NCI-H2029 treated with DMSO at 0.1 percent for 48 hours (cell line): ENCODE data around the gene TNIK.
A peak's percentile ranks its signal among the peaks of the same experiment; 100 is the strongest.
"Not testable (repeated sequence)": the region's sequence is repeated elsewhere in the genome, so short reads cannot be mapped to it uniquely, and the experiment has no call there.

Source experiments
- DNase-seq: peaks from one replicate; lab custom pipeline; 2025; lab: John Stamatoyannopoulos, UW

TNIK gene

GRCh38 chr3:171468296-171468906 lies 8.2 kb upstream of the TNIK start:
- DNase-seq: no peak

- DNase-seq: no peak
Observed at GRCh38 chr3:171465763-171466162, 5.6 kb upstream of the TNIK start.

GRCh38 chr3:171464462-171464861 lies 4.3 kb upstream of the TNIK start:
- no peak for DNase-seq

- no peak for DNase-seq
Observed at GRCh38 chr3:171462224-171462623, 2.0 kb upstream of the TNIK start.

GRCh38 chr3:171461525-171461917 lies 1.3 kb upstream of the TNIK start:
- DNase-seq: no peak

GRCh38 chr3:171460725-171461524 lies 720 bp upstream of the TNIK start:
- peak; percentile 74 for DNase-seq

GRCh38 chr3:171459137-171459941 lies 866 bp downstream of the TNIK start:
- DNase-seq: peak; percentile 58

GRCh38 chr3:171458864-171459136 lies 1.4 kb downstream of the TNIK start:
- DNase-seq: no peak

GRCh38 chr3:171458071-171458863 lies 1.9 kb downstream of the TNIK start:
- no peak for DNase-seq

GRCh38 chr3:171457607-171458061 lies 2.6 kb downstream of the TNIK start:
- no peak for DNase-seq

GRCh38 chr3:171456765-171457606 lies 3.2 kb downstream of the TNIK start:
- no peak for DNase-seq

- no peak for DNase-seq
Observed at GRCh38 chr3:171455603-171456550, 4.3 kb downstream of the TNIK start.

- no peak for DNase-seq
Observed at GRCh38 chr3:171454041-171454440, 6.2 kb downstream of the TNIK start.

GRCh38 chr3:171453180-171453886 lies 6.9 kb downstream of the TNIK start:
- no peak for DNase-seq

- DNase-seq: no peak
Observed at GRCh38 chr3:171452328-171452727, 7.9 kb downstream of the TNIK start.

- DNase-seq: no peak
Observed at GRCh38 chr3:171451915-171452314, 8.3 kb downstream of the TNIK start.

- DNase-seq: not testable (repeated sequence)
Observed at GRCh38 chr3:171447579-171447891, 12.7 kb downstream of the TNIK start.

GRCh38 chr3:171446801-171447578 lies 13.2 kb downstream of the TNIK start:
- no peak for DNase-seq

- no peak for DNase-seq
Observed at GRCh38 chr3:171446301-171446700, 13.9 kb downstream of the TNIK start.
